Measurements from ENCODE around the gene PYROXD2. TPM values are rescaled to one million over a fixed set of nuclear protein-coding genes. Genes with fewer than 3 reads are reported as not detected.

The PYROXD2 gene
- total RNA-seq, 1 donor from 2014 or later: 5.6 TPM

- H3K27me3 ChIP-seq: no peaks in the 10 kb centered on the region
- intact Hi-C loops (cut with DNase I): no loop called here
- no peaks in the 10 kb centered on the region for H3K36me3 ChIP-seq
- peaks cover 3 to 4% of the 10 kb centered on the region in 2 donors for H3K4me1 ChIP-seq
- TF ChIP-seq CTCF (IDR thresholded peaks at IDR 0.05): no peak
- H3K9me3 ChIP-seq: no peaks in the 10 kb centered on the region
- H3K27ac ChIP-seq: peak overlapping the region; percentile 62 to 66
- peak overlapping the region in 1 of 2 donors; percentile 37 for H3K4me3 ChIP-seq
- peak; percentile 56 to 92 for DNase-seq (ENCODE audit: low spot score in 2 of 2)
These were observed 53.6 kb downstream of the PYROXD2 start for GRCh38 chr10:98361131-98362025.

GRCh38 chr10:98357194-98357822 lies 57.7 kb downstream of the PYROXD2 start:
- H3K27ac ChIP-seq: no peak overlapping the region
- no peak for DNase-seq (ENCODE audit: low spot score in 2 of 2)
- peaks cover 3 to 4% of the 10 kb centered on the region in 2 donors for H3K4me1 ChIP-seq
- H3K9me3 ChIP-seq: no peaks in the 10 kb centered on the region
- intact Hi-C loops (cut with DNase I): no loop called here
- no peaks in the 10 kb centered on the region for H3K36me3 ChIP-seq
- TF ChIP-seq CTCF (IDR thresholded peaks at IDR 0.05): no peak
- no peaks in the 10 kb centered on the region for H3K27me3 ChIP-seq
- no peak overlapping the region for H3K4me3 ChIP-seq

GRCh38 chr10:98354491-98354890 lies 60.5 kb downstream of the PYROXD2 start:
- H3K9me3 ChIP-seq: no peaks in the 10 kb centered on the region
- DNase-seq (ENCODE audit: low spot score in 2 of 2): no peak
- no peaks in the 10 kb centered on the region for H3K4me1 ChIP-seq
- no peak overlapping the region for H3K27ac ChIP-seq
- H3K36me3 ChIP-seq: no peaks in the 10 kb centered on the region
- intact Hi-C loops (cut with DNase I): no loop called here
- no peaks in the 10 kb centered on the region for H3K27me3 ChIP-seq
- no peak for TF ChIP-seq CTCF (IDR thresholded peaks at IDR 0.05)
- H3K4me3 ChIP-seq: no peak overlapping the region

- Histone ChIP-seq H3K27ac (no peak overlapping the region), H3K36me3 (no peaks in the 10 kb centered on the region), H3K27me3 (no peaks in the 10 kb centered on the region), H3K4me3 (no peak overlapping the region), H3K9me3 (no peaks in the 10 kb centered on the region), H3K4me1 (no peaks in the 10 kb centered on the region)
- intact Hi-C loops (cut with DNase I): no loop called here
- no peak for TF ChIP-seq CTCF (IDR thresholded peaks at IDR 0.05)
- no peak for DNase-seq (ENCODE audit: low spot score in 2 of 2)
These were observed 61.8 kb downstream of the PYROXD2 start for GRCh38 chr10:98353170-98353569.

GRCh38 chr10:98351831-98352402 lies 63.1 kb downstream of the PYROXD2 start:
- H3K4me3 ChIP-seq: no peak overlapping the region
- intact Hi-C loops (cut with DNase I): no loop called here
- no peaks in the 10 kb centered on the region for H3K27me3 ChIP-seq
- no peak overlapping the region for H3K27ac ChIP-seq
- no peaks in the 10 kb centered on the region for H3K4me1 ChIP-seq
- no peaks in the 10 kb centered on the region for H3K36me3 ChIP-seq
- TF ChIP-seq CTCF (IDR thresholded peaks at IDR 0.05): no peak
- peaks cover 0 to 7% of the 10 kb centered on the region in 2 donors for H3K9me3 ChIP-seq
- no peak for DNase-seq (ENCODE audit: low spot score in 2 of 2)

Measured in ascending aorta (tissue), 2 donors.